Cerebellar cortex (tissue), 1 donor: ENCODE measurements around the gene METTL15.
"Not testable (repeated sequence)": the region's sequence is repeated elsewhere in the genome, so short reads cannot be mapped to it uniquely, and the experiment has no call there.

Experiments used
- DNase-seq: peaks from one replicate; pipeline ENCODE4 v3.0.0-alpha.2; 2015; ENCODE audit warnings: low spot score

The METTL15 gene

GRCh38 chr11:28107750-28108618 is at the start of gene METTL15, which contains the start of gene KIF18A:
Gene METTL15 (plus strand): TSS chr11:28108388. CDS start chr11:28113335, 4,947 bp downstream.
Gene KIF18A (minus strand): TSS chr11:28108156. CDS start chr11:28097947, 10,209 bp downstream.
- peak; percentile 99 for DNase-seq

- DNase-seq: no peak
Observed at GRCh38 chr11:28071305-28071704, 36.9 kb upstream of the METTL15 start.

- no peak for DNase-seq
Observed at GRCh38 chr11:28072321-28072720, 35.9 kb upstream of the METTL15 start.

- DNase-seq: peak; percentile 68
Observed at GRCh38 chr11:28077521-28077920, 30.7 kb upstream of the METTL15 start.

- no peak for DNase-seq
Observed at GRCh38 chr11:28083118-28083517, 25.1 kb upstream of the METTL15 start.

- no peak for DNase-seq
Observed at GRCh38 chr11:28086569-28086968, 21.6 kb upstream of the METTL15 start.

- not testable (repeated sequence) for DNase-seq
Observed at GRCh38 chr11:28087192-28087591, 21.0 kb upstream of the METTL15 start.

- DNase-seq: not testable (repeated sequence)
Observed at GRCh38 chr11:28087693-28088092, 20.5 kb upstream of the METTL15 start.

GRCh38 chr11:28089378-28089777 is 18.8 kb upstream of the METTL15 start:
- DNase-seq: no peak

GRCh38 chr11:28090052-28090749 is 18.0 kb upstream of the METTL15 start:
- no peak for DNase-seq

- DNase-seq: no peak
Observed at GRCh38 chr11:28092786-28093185, 15.4 kb upstream of the METTL15 start.

- DNase-seq: no peak
Observed at GRCh38 chr11:28098257-28098656, 9.9 kb upstream of the METTL15 start.

- DNase-seq: no peak
Observed at GRCh38 chr11:28099715-28100114, 8.5 kb upstream of the METTL15 start.

- DNase-seq: no peak
Observed at GRCh38 chr11:28100665-28101064, 7.5 kb upstream of the METTL15 start.

- not testable (repeated sequence) for DNase-seq
Observed at GRCh38 chr11:28102300-28102699, 5.9 kb upstream of the METTL15 start.

GRCh38 chr11:28104425-28104824 is 3.8 kb upstream of the METTL15 start:
- no peak for DNase-seq

- DNase-seq: no peak
Observed at GRCh38 chr11:28104984-28105383, 3.2 kb upstream of the METTL15 start.

- DNase-seq: no peak
Observed at GRCh38 chr11:28105869-28106268, 2.3 kb upstream of the METTL15 start.

GRCh38 chr11:28106353-28107043 is 1.7 kb upstream of the METTL15 start:
- DNase-seq: no peak

GRCh38 chr11:28107191-28107749 is 918 bp upstream of the METTL15 start:
- no peak for DNase-seq

- DNase-seq: no peak
Observed at GRCh38 chr11:28108958-28109357, 770 bp downstream of the METTL15 start.
